ENCODE measurements around the gene C1QTNF9.

C1QTNF9 gene

DNA sequence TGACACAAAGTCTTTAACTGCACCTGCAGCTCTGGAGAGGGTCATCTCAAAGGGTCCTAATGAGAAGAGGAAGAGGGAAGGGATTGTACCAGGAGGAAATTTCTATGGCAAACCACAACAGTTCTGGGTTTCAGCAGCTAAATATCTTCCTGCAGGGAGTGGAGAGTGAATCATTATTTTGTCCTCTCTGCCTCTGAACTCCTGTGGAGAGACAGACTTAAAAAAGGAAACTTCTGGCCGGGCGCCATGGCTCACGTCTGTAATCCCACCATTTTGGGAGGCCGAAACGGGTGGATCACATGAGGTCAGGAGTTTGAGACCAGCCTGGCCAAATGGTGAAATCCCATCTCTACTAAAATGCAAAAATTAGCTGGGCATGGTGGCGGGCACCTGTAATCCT is 16.9 kb upstream of the C1QTNF9 start:
- no peaks in the 10 kb centered on the region for H3K27me3 ChIP-seq (ENCODE audit: insufficient read depth, low read depth, severe bottlenecking)
- peaks cover 38% of the 10 kb centered on the region for H3K36me3 ChIP-seq
- TF ChIP-seq, protein P1, sequence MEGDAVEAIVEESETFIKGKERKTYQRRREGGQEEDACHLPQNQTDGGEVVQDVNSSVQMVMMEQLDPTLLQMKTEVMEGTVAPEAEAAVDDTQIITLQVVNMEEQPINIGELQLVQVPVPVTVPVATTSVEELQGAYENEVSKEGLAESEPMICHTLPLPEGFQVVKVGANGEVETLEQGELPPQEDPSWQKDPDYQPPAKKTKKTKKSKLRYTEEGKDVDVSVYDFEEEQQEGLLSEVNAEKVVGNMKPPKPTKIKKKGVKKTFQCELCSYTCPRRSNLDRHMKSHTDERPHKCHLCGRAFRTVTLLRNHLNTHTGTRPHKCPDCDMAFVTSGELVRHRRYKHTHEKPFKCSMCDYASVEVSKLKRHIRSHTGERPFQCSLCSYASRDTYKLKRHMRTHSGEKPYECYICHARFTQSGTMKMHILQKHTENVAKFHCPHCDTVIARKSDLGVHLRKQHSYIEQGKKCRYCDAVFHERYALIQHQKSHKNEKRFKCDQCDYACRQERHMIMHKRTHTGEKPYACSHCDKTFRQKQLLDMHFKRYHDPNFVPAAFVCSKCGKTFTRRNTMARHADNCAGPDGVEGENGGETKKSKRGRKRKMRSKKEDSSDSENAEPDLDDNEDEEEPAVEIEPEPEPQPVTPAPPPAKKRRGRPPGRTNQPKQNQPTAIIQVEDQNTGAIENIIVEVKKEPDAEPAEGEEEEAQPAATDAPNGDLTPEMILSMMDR (IDR thresholded peaks at IDR 0.05; ENCODE audit: low read depth, low read length) = no peak
- DNase-seq = no peak
- no peaks in the 10 kb centered on the region for H3K9me3 ChIP-seq (ENCODE audit: severe bottlenecking)
- H3K27ac ChIP-seq = no peak overlapping the region
- no peak overlapping the region for H3K4me3 ChIP-seq (ENCODE audit: low read depth, low read length)

DNA sequence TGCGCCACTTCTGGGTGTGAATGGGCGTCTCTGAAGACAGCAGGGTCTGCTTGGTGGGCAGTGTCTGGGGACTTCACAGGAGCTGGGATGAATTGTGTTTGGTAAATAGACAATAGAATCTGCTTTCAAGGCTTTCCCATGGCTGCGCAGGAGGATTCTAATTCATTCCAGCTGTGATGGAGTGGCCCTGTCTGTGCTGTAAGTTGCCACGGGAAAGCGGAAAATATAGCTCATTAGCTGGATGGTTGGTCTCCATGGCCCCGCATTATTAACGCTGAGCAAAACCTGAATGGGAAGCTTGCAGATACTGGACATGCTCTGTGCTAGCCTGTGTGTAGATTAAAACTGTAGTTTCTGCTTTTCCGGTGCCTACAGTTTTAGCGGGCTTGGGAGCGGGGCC is 15.6 kb upstream of the C1QTNF9 start:
- Histone ChIP-seq H3K9me3 (ENCODE audit: severe bottlenecking) (no peaks in the 10 kb centered on the region), H3K4me3 (ENCODE audit: low read depth, low read length) (no peak overlapping the region), H3K36me3 (peaks cover 47% of the 10 kb centered on the region), H3K27me3 (ENCODE audit: insufficient read depth, low read depth, severe bottlenecking) (no peaks in the 10 kb centered on the region), H3K27ac (no peak overlapping the region)
- TF ChIP-seq, protein P1 (IDR thresholded peaks at IDR 0.05; ENCODE audit: low read depth, low read length) = no peak
- DNase-seq = no peak

DNA sequence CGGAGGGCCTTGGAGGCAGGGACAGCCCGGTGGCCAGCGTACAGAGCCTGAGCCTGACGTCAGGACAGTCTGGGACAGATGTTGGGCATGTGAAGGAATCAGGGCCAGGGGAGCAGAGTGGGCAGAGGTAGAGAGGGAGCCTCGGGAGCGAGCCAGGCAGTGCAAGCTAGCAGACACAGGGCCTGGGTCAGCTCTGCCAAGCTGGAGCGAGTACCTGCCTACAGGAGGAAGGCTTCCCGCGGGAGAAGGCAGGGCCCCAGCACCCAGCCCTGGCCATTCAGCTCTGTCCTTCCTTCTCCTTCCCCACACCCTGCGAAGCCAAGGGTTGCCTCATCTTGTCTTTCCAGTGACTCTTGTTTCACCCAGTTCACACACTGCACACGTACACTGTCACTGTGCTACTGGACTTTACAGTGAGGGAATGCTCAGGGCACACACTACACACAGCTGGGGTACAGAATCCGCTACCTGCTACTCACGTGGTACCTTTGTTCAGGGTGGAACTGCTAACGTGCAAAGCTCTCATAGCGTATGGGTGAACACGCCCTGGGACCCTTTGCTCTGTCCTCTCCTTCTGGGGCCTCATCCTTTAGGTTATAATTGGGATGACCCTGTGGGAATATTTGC is 9.8 kb upstream of the C1QTNF9 start:
- no peak overlapping the region for H3K4me3 ChIP-seq (ENCODE audit: low read depth, low read length)
- peaks cover 26% of the 10 kb centered on the region for H3K36me3 ChIP-seq
- H3K27ac ChIP-seq = no peak overlapping the region
- no peak for DNase-seq
- TF ChIP-seq, protein P1 (IDR thresholded peaks at IDR 0.05; ENCODE audit: low read depth, low read length) = no peak
- no peaks in the 10 kb centered on the region for H3K27me3 ChIP-seq (ENCODE audit: insufficient read depth, low read depth, severe bottlenecking)
- H3K9me3 ChIP-seq (ENCODE audit: severe bottlenecking) = no peaks in the 10 kb centered on the region

DNA sequence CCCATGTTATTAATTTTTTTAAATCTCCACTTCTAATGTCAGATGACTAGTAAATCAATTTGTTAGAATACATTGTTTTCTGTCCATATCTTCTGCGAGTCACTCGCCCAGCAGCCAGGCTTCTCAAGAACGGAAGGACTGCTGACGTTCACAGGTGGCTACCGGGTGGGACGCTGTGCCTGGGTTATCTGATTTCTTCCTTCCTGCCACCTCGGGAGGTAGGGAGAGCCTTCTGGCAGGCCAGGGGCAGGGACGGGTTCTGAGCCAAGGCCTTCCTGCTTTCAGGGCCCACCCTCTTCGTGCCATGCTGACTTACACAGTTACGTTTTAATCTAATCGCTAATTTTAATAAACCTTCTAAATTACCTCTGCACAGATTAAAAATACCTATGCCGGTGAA is 7.9 kb upstream of the C1QTNF9 start:
- H3K27ac ChIP-seq = no peak overlapping the region
- peaks cover 16% of the 10 kb centered on the region for H3K36me3 ChIP-seq
- TF ChIP-seq, protein P1 (IDR thresholded peaks at IDR 0.05; ENCODE audit: low read depth, low read length) = no peak
- no peaks in the 10 kb centered on the region for H3K9me3 ChIP-seq (ENCODE audit: severe bottlenecking)
- H3K4me3 ChIP-seq (ENCODE audit: low read depth, low read length) = no peak overlapping the region
- no peak for DNase-seq
- no peaks in the 10 kb centered on the region for H3K27me3 ChIP-seq (ENCODE audit: insufficient read depth, low read depth, severe bottlenecking)

DNA sequence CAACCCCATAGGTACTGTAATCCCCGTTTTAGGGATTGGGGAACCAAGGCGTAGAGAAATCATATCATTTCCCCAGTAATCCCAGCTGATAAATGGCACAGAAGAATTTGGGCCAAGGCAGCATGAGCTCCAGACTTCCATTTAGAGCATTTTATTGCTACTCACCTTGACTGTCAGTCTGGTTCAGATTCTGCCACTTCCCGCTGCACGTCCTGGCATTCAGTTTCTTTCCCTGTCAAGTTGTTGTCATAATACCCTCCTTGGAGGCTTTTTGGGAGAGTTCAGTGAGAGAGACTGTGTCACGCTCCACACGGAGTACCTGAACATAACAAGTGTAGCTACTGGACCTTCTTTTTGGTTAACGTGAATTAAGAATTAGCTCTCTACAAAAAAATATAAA is 7.5 kb upstream of the C1QTNF9 start:
- no peak for DNase-seq
- Histone ChIP-seq H3K27me3 (ENCODE audit: insufficient read depth, low read depth, severe bottlenecking) (no peaks in the 10 kb centered on the region), H3K36me3 (peaks cover 15% of the 10 kb centered on the region), H3K9me3 (ENCODE audit: severe bottlenecking) (no peaks in the 10 kb centered on the region), H3K27ac (no peak overlapping the region), H3K4me3 (ENCODE audit: low read depth, low read length) (no peak overlapping the region)
- TF ChIP-seq, protein P1 (IDR thresholded peaks at IDR 0.05; ENCODE audit: low read depth, low read length) = no peak

DNA sequence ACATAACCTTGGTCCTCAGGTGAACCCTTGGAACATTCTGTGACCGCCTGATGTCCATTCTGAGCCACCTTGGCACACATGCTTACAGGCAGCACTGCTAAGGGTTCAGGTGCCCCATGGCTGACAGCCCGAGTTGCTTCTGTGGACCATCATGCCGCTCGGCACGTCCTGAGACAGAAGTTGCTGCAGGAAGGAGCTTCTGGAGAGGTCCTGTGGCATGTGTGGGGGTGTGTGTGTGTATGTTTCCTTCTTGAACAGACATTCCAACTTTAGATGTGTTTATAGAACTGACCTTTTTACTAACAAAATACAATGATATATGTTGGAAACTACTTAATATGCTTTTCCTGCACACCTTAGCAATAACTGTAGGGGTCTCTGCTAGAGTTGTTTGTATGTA is 4.8 kb upstream of the C1QTNF9 start:
- Histone ChIP-seq H3K36me3 (no peaks in the 10 kb centered on the region; the same call in 1 of the 2 replicates), H3K9me3 (ENCODE audit: severe bottlenecking) (no peaks in the 10 kb centered on the region), H3K27me3 (ENCODE audit: insufficient read depth, low read depth, severe bottlenecking) (no peaks in the 10 kb centered on the region), H3K4me3 (ENCODE audit: low read depth, low read length) (no peak overlapping the region), H3K27ac (no peak overlapping the region)
- DNase-seq = no peak
- TF ChIP-seq, protein P1 (IDR thresholded peaks at IDR 0.05; ENCODE audit: low read depth, low read length) = no peak

Data from WERI-Rb-1 (cell line).